ENCODE results near the gene CTBP2.
"Not testable (repeated sequence)": the region's sequence is repeated elsewhere in the genome, so short reads cannot be mapped to it uniquely, and the experiment has no call there.

Gene CTBP2

DNA sequence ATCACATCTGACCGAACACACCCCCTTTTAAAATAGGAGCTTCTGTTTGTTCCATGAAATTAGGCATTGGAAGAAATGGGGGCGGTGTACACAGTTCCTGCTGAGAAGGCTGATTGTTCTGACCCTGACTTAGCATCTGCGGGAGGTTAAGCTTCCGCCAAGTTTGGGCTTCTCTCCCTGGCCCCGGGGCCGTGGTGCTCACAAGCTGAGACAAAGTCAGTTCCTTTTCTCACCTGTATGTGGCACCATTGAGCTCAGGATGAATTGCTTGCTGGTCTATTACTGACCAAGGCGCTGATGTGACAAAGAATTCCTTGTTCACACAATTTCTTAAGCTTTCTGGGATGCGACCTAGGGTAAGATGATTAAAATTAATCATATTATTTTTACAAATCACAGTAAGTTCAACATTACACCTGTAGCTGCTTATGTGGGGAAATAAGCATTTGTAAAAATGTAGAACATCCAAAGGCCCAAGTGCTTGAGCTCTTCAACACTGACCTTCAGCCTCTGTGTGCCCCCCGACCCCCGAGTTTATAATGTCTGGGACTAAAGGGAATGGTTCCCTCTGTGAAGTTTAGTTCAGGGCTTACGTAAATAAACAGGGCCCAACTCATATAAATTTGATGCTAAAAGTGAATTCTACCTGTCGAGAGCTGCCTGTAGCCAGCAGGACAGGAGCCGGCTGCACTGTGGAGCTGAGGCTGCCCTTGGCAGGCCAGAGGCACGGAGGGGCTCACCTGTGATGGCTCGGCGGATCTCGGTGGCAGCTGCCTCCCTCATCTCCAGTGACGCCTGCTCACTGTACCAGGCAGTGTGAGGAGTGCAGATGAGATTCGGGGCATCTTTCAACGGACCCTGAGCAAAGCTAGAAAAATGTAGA lies 167.7 kb downstream of the CTBP2 start:
- no peak for DNase-seq

DNA sequence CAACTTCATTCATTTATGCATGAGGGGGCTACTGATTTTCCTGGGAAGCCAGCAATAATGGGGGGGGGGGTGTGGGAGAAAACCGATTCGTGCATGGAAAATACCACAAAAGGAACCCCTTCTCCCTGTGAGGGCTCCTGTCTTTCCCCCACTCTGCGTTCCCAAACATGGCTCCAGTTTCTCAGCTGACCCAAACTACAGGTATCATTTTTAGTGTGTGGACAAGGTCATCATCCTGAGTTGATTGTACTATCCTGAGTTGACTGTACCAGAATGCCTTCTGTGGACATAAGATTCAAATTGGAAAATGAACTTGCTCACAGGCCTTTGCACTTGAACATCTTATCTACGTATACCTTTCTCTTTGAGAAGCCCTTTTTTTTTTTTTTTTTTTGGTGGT lies 168.5 kb downstream of the CTBP2 start:
- no peak for DNase-seq

DNA sequence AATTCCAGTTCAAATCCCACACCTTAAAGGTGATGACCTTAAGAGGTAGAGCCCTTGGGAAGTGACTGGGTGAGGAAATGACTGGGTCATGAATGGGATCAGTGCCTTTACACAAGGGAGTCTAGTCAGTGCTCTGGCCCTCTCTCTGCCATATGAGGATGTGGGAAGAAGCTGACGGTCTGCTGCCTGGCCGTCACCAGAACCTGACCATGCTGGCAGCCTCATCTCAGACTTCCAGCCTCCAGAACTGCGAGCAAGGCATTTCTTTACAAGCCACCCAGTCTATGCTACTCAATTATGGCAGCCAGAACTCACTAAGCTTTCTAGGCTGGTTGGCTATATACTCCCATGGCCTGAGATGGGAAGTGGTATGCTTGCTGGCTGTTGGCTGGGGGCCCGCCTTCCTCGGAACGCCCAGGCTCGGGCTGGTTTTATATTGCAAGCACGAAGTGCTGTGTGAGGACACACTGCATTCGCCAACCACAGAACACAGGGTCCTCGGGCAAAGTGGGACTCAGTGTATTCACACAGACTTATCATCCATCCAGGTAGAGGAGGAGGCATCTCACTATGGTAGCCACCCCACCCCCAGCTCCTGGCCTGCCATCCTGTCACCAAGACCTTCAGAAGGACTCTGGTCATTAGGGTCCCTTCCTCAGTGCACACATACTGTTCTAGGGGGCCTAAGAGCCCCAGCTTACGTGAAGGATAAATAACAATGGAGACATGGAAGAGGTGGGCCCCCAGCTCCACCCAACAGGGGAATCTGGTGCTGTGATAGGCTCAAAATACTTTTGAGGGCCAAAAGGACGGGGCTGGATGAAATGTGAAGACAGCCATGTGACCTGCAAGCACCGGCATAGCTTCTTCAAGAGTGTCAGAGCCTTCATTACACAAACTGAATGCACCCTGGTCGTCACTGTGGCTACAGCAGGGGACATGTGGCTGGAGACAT lies 169.4 kb downstream of the CTBP2 start:
- DNase-seq = no peak

DNA sequence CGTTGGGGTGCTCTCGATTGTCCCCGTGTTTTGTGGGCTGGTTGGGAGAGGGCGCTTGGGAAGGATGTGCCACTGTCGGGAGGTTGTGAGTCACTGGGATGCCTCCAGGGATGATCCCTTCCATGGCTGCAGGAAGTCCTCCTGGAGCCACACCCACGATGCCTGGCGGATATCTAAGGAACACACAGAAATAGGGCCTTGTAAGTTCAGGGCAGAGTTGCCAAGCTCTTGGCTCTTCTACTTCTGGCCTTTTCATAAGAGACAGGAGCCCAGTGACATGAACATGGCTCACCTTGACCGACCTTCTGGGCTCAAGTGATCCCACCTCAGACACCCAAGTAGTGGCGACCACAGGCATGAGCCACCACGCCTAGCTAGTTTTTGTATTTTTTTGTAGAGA lies 170.8 kb downstream of the CTBP2 start:
- DNase-seq = no peak

DNA sequence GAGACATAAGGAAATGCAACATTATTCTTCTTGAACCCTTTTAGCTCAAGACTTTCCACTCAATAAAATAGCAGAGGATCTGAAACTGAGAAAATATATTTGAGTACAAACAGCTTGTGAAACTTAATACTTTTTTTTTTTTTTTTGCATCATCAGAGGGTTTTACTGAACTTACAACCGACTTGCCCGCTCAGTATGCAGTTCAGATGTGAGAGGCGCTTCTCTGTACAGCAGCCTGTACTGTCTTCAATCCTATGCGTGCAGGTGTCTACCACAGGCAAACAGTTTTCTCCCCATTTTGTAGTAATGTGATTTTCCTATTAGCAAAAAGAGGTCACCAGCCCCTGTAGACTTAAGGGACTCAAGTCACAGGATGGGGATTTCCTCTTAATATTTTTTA lies 171.6 kb downstream of the CTBP2 start:
- DNase-seq = not testable (repeated sequence)

DNA sequence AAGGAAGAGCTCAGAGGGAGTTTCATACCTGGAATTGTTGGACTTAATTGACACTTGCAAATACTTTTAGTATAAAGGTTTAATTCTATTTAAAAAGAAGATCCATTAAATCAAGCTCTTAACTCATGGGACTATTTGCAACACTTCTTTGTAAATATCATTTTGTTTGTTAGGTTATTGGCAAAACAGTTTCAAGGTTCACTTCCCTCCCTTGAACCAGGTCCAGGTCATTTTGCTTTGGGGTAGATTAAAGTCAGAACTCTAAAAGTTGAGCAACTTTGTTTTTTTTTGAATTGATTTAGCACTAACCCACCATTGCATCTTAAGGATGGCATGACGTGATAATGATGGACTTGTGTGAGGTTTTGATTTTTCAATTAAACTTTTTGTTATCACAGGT lies 172.6 kb downstream of the CTBP2 start:
- no peak for DNase-seq

DNA sequence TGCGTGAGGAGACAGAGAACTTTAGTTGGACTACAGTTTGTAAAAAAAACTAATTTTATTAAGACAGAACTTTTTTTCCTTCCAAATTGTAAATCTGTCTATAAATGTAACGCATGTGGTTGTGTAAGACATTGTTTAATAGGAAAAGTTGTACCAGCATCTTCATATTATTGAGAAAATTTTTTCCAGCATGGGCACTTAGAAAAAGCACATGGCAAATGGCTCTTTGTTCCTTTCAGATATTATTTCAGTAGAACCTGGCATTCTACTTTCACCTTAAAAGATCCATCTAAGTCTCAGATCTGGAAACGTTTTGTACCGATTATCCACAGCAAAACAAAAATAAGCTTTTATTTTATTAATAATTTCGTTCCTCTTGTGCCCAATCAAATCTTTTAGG lies 175.2 kb downstream of the CTBP2 start:
- DNase-seq = no peak

DNA sequence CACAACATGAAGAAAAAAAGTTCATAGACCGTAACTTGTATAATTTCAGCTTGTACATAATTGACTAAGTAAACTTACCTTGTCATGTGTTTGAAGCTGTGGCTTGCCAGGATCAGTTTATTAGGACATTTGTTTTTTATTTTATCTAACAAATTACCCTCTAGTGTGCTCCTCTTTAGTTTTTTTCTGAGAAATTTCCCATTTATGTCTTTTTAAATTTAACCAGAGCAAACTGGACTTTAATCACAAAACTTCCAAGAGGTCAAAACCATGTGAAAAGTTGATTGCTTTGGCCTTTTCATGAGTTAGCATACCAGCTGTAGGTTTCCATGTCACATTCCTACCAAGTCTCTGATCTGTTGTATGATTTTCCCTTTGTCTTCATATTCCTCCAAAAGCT lies 176.0 kb downstream of the CTBP2 start:
- DNase-seq = no peak

DNA sequence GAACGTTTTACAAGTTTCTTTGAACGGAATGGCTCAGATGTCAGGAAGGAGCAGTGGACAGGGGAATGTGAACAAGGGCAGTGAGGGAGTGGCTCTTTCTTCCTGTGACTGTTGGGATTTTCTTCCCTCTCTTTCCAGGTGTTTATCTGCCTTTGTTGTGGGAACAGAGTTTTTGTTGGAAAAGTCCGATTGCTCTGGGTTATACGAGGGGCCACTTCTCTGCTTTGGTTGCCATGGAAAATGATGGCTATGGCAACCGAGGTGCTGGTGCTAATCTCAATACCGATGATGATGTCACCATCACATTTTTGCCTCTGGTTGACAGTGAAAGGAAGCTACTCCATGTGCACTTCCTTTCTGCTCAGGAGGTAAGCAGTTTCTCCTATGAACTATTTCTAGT lies 177.0 kb downstream of the CTBP2 start:
- no peak for DNase-seq

DNA sequence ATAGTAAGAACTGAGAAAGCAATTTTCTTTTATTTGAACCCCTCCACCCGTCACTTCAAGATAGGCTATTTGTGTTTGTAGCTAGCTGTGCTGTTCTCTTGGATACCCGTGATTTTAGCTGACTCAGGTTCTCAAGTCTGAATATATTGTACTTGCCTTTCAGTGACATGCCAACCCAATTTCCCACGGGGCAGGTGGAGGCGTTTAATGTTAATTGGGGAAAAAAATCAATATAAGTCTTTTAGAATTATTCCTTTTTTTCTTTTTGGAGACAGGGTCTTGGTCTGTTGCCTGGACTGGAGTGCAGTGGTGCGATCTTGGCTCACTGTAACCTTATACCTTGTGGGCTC lies 182.0 kb downstream of the CTBP2 start:
- DNase-seq = no peak

DNA sequence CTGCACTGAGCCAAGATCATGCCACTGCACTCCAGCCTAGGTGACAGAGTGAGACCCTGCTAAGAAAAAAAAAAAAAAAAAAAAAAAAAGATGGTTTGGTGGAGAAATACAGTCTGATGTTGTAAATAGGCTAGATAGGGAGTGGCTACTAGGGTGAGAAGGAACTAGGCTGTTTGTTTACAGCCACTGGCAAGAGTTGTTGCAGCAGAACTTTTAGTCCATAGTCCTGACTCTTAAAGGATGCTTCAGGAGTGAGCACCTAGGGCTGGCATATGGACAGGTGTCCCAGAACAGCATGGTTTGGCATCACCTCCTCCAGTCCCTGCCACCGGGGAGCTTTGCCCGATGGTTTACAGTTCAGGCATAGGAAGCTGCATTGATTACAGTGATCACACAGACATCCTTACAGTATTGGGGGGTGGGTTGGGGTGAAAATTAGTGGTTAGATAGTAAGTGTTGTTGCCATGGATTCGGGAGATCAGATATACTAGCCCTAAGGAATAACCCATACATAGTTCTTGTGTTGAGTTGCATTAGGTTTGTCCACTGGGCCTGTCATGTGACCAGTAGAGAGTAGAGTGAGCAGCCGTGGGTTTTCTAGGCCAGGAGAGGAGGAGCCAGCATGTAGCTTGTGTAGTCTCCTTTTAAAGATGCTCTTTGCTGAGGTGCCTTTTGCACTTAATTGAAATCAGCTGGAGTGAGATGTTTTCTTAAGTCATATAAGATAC lies 182.6 kb downstream of the CTBP2 start:
- no peak for DNase-seq

DNA sequence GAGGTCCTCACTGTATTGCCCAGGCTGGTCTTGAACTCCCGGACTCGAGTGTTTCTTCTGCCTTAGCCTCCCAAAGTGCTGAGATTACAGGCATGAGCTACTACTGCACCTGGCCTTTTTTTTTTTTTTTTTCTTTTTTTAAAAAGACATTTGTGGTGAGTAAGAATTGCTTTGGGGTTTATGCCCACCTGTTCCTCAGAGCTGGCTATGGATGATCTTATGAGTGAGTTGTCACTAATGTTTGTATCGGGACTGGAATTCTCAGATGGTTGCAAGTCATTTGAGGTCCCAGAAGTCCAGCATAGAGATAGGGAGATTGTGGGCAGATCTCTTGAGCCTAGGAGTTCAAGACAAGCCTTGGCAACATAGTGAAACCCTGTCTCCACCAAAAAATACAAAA lies 183.2 kb downstream of the CTBP2 start:
- no peak for DNase-seq

DNA sequence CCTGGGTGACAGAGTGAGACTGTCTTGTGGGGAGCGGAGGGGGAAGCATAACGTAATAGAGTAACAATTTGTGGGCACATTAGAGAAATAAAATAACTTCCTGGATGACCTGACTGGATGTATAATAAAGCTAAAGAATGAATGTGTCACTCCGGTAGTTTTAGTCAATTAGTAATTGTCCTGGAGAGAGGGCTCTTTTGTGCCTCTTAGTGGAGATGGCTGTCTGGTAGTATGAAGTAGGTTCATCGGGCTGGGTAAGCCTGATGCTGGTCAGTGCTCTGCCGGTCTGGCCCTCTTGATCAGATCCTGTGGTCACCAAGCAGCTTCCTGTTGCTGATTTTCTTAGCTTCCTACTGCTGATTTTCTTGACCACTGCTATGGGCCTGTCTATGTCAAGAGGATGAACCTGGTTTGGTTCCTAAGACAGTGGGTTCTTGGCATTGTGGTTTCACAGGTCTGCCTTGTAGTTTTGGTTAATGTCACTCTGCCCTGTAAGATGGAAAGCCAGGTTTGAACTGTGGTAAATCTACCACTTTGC lies 184.3 kb downstream of the CTBP2 start:
- no peak for DNase-seq

DNA sequence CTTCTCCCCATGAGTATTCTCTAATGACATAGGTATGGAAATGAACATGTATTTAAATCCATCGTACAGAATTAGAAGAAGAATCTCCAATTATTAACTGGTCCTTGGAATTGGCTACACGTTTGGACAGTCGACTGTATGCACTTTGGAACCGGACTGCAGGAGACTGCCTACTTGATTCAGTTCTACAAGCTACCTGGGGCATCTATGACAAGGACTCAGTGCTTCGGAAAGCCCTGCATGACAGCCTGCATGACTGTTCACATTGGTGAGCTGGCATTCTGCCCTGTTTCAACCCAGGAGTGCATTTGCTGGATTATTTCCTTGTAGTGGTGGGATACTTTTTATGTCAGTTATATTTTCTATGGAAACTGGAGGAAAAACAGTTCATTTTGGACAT lies 186.2 kb downstream of the CTBP2 start:
- DNase-seq = no peak

DNA sequence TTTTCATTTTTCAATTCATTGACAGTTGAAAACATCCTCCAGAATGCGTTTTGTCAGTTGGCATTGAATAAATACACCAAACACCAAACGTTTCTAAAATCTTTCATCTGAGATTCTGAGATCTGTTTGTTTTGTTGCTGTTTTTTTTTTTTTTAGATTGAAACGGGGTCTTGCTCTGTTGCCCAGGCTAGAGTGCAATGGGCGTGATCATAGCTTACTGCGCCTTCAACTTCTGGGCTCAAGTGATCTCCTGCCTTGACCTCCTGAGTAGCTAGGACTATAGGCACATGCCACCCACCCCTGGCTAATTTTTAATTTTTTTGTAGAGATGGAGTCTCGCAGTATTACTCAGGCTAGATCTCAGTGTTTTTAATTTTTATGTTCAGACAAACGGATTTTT lies 187.7 kb downstream of the CTBP2 start:
- no peak for DNase-seq

DNA sequence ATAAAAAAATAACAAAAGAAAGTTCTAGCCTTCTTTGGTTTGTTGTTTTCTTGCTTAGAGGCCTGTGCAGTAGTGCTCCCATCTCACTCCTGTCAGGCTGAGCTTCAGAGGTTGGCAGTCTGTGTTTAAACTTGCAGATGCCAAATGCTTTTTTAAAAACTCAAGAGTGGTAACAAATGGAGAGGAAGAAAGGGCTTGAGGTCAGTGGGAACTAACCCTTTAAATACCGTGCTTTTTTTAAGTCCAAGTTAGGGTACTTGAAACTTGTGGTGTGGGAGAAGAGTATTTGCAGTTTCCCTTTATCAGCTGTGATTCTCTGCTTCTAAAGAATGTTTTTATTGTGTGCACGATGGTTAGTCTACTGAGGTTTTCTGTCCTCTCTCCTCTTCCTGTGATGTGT lies 189.1 kb downstream of the CTBP2 start:
- no peak for DNase-seq

DNA sequence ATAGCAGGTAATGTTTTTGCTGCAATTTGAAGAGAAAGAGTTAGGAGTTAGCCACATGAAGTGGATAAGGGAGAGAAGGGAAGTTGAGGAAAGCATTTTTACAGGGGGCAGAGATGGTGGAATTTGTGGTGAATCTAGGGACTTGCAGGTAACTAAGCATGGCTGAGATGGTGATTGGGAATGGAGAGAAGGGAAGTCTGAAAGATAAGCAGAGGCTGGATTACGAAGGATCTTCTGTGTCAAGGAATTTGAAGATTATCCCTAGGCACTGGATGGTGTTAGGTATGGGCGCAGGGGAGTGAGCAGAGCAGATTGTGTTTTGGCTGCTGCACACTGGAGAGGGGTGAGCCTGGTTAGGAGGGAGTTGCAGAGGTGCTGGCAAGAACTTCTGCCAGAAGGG lies 193.1 kb downstream of the CTBP2 start:
- DNase-seq = no peak

DNA sequence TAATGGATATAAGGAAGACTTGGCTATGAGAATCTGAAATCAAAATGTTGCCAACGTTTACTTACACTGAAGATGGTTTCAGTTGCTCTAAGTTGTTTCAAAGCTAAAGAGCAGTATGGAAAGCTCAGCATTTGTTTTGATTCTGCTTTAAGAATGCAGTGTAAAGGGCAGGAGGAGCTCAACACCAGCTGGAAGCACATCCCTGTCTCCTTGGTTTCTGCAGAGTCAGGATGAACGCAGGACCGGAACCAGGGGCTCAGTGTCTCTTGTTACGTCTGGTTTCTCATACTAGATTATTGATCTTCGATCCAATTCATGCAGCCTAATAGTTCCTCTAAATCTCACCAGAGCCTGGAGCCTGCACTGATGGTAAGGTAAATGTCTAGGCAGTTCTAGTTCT lies 194.4 kb downstream of the CTBP2 start:
- DNase-seq = no peak

DNA sequence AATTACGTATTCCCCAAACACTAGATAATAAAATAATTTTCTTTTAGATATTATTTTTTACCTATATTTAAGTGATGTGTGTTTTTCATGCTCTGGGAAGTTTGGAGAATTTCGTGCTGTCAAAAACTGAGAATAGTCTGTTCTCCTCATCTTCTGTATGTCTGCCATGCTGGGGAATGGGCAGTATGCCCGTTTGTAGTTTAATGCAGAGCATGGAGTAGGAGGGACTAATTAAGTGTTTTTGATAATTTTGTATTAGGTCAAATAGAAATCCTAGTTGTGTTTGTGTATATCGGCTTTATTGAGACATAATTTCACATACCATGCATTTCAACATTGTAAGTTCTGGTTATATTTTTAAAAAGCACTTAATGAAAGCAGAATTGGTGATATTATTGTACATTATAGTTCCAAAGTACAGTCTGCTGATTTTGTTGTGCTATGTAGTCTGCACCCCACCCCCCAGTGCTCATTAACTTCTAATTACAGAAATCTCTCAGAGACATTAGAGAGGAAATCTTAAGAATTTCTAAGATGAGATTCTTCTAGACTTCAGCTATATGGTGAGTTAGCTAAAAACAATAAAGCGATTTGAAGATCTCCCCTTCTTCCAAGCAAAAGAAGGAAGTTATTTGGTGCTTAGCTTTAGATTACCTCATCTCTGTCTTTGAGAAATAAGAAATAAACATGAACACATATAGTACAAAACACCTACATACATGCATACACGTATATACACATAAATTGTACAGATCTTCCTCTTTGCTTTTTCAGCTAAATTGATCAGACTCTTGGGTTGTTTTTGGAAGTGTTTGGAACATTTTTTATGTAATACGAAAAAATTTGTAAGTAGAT lies 196.3 kb downstream of the CTBP2 start:
- no peak for DNase-seq

DNA sequence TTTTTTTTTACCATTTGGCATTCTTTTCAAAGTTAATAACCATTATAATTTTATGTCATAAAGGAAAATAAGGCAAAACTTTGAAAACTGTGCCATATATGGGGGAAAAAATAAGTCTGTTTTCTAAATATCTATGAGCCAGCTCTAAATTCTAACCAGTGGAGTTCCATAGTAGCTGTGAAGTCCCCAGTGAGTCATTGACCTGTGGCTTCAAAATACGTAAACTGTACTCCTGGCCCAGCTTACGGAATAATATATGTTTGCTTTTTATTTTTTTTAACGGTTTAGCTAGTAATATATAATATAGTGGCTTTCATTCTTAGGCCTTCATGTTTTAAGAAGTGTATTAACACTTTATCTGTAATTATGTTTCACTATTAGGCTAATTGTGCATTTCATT lies 197.9 kb downstream of the CTBP2 start:
- DNase-seq = no peak

DNA sequence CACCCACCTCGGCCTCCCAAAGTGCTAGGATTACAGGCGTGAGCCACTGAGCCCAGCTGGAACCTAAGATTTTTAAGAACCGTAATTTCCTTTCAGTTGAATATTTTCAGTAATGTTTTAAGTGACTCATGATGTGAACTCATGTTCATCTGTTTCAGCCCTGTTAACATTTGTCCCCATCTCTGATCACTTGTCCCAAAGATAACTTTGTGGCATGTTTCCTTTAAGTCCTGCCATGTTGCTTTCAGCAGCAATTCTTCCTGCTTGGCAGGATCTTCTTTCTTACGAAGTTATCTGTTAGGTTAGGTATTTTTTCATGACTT lies 199.2 kb downstream of the CTBP2 start:
- DNase-seq = no peak

DNA sequence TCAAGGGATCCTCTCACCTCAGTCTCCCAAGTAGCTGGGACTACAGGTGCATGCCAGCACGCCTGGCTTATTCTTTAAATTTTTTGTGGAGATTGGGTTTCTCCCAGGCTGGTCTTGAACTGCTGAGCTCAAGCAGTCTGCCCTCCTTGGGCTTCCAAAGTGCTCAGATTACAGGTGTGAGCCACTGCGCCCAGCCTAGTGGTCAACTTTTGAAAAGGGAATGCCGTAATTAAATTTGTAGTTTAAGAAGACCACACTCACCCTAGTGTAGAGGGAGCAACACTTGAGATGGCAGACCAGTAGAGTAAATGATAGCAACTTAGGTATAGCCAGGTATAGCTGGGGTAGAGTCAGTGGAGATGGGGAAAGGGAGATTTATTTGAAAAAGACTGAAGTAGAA lies 200.8 kb downstream of the CTBP2 start:
- DNase-seq = no peak

Measured in DMS79 (cell line).